Caco-2 (cell line): ENCODE measurements around the gene DBF4B. TPM values are rescaled to one million over a fixed set of nuclear protein-coding genes. Genes with fewer than 3 reads are reported as not detected.

Experiments
- BruUV-seq: library from RNA; stranded (reverse); fragments of 400-500 nt; replicated peaks from 2 replicates; lab custom pipeline; 2021; lab: Mats Ljungman, UMichigan
- CTCF ChIA-PET: fragments of 300-600 bp; sonication (Branson Sonifier 250); formaldehyde crosslinking; loops from one replicate; lab custom pipeline; 2022; ENCODE audit warnings: antibody characterized with exemption; lab: Charles Lee
- POLR2A ChIA-PET: fragments of 300-600 bp; sonication (Branson Sonifier 250); formaldehyde crosslinking; loops from one replicate; lab custom pipeline; 2022; ENCODE audit warnings: antibody characterized with exemption; lab: Charles Lee
- DNase-seq, 2 experiments: peaks; one replicate each; pipeline versions ENCODE4 v3.0.0 to v3.0.0-alpha.2; 2020 to 2022
- H3K27me3 ChIP-seq: replicated peaks from 2 replicates; pipeline ENCODE4 v1.6.0; 2011; ENCODE audit warnings: low read length; ENCODE audit not compliant: control insufficient read depth, insufficient read depth
- H3K36me3 ChIP-seq: 2 replicates; pipeline ENCODE4 v1.5.1; 2011; ENCODE audit warnings: low read length; ENCODE audit not compliant: control insufficient read depth, insufficient read depth
- H3K4me1 ChIP-seq: fragments of 250-450 bp; sonication (Bioruptor Pico); 2 replicates; pipeline ENCODE4 v1.5.1; 2020; ENCODE audit warnings: mild to moderate bottlenecking
- H3K4me3 ChIP-seq: 2 replicates; pipeline ENCODE4 v1.5.1; 2011; ENCODE audit warnings: low read depth, mild to moderate bottlenecking, control low read depth, low read length
- H3K9me3 ChIP-seq: fragments of 250-450 bp; sonication (Bioruptor Pico); 2 replicates; pipeline ENCODE4 v1.5.1; 2020; ENCODE audit warnings: mild to moderate bottlenecking, moderate library complexity
- H3K27ac Mint-ChIP-seq: one replicate; pipeline ENCODE4 v1.8.0; 2022; ENCODE audit warnings: mixed read lengths; ENCODE audit not compliant: unreplicated experiment
- H3K27me3 Mint-ChIP-seq: one replicate; pipeline ENCODE4 v1.8.0; 2022; ENCODE audit warnings: mixed read lengths; ENCODE audit not compliant: insufficient read depth, unreplicated experiment
- H3K36me3 Mint-ChIP-seq: one replicate; pipeline ENCODE4 v1.8.0; 2022; ENCODE audit warnings: mild to moderate bottlenecking, mixed read lengths; ENCODE audit not compliant: insufficient read depth, unreplicated experiment
- H3K4me1 Mint-ChIP-seq: one replicate; pipeline ENCODE4 v1.8.0; 2022; ENCODE audit warnings: low read depth, mixed read lengths; ENCODE audit not compliant: unreplicated experiment
- H3K4me3 Mint-ChIP-seq: one replicate; pipeline ENCODE4 v1.8.0; 2022; ENCODE audit warnings: mild to moderate bottlenecking, moderate library complexity, mixed read lengths; ENCODE audit not compliant: unreplicated experiment
- H3K9me3 Mint-ChIP-seq: one replicate; pipeline ENCODE4 v1.8.0; 2022; ENCODE audit warnings: mixed read lengths; ENCODE audit not compliant: unreplicated experiment
- intact Hi-C: fragments of 100-400 bp; cut with micrococcal nuclease; formaldehyde crosslinking; loops from one replicate; pipeline ENCODE4 v1.10.0; 2022; ENCODE audit not compliant: unreplicated experiment
- total RNA-seq: library from RNA; stranded (reverse); gene quantifications from 2 replicates; pipeline ENCODE4 v1.2.3, GENCODE V29; 2022
- TF ChIP-seq, protein P1 (sequence below), 2 experiments: fragments of 200-600 bp in 1 of 2; IDR thresholded peaks; 1 replicate in 1 of 2; 2 replicates in 1 of 2; pipeline versions ENCODE4 v1.5.1 to v1.8.0; 2011 to 2022; ENCODE audit warnings: antibody characterized with exemption in 1 of 2, control low read depth in 1 of 2, inconsistent platforms in 1 of 2, low read depth in 1 of 2, low read length in 1 of 2, mild to moderate bottlenecking in 1 of 2, moderate library complexity in 1 of 2; ENCODE audit not compliant: insufficient read depth in 1 of 2, severe bottlenecking in 1 of 2, unreplicated experiment in 1 of 2

The DBF4B gene
- total RNA-seq, 1 experiment from 2014 or later = 34.2 TPM

DNA sequence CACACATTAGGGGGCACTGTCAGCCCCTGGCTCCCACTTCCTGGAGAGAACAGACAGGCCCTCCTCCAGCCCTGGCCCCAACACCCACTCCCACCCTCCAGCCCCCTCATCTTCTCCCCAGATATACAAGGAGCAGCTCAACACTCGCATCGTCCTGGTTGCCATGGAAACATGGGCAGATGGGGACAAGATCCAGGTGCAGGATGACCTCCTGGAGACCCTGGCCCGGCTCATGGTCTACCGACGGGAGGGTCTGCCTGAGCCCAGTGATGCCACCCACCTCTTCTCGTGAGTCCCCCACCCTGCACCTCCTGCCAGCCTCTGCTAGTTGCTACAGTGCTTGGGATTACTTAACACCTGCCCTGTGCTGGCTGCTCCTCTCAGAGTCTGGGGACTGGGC lies 64.7 kb downstream of the DBF4B start:
- Mint-ChIP-seq H3K27me3 (peaks cover 3% of the 10 kb centered on the region), H3K36me3 (no peaks in the 10 kb centered on the region), H3K4me1 (no peaks in the 10 kb centered on the region), H3K4me3 (no peak overlapping the region), H3K27ac (no peak overlapping the region), H3K9me3 (no peaks in the 10 kb centered on the region)
- Histone ChIP-seq H3K27me3 (no peaks in the 10 kb centered on the region), H3K4me1 (peaks cover 10% of the 10 kb centered on the region; the same call in 1 of the 2 replicates), H3K9me3 (no peaks in the 10 kb centered on the region), H3K4me3 (no peak overlapping the region), H3K36me3 (no peaks in the 10 kb centered on the region)
- CTCF ChIA-PET = interaction anchor here (1.0 to 1.6 kb wide), 3 partner anchors 9 to 105 kb away, joined by 3 to 12 read pairs (median 5); no protein-coding TSS in a partner anchor
- POLR2A ChIA-PET = no interaction called here
- intact Hi-C loops = loop anchor here (10.0 kb wide), 1 partner anchor 362 kb away; the partner anchor contains the start of genes ACBD4 and PLCD3
- no peak for DNase-seq
- TF ChIP-seq, protein P1, sequence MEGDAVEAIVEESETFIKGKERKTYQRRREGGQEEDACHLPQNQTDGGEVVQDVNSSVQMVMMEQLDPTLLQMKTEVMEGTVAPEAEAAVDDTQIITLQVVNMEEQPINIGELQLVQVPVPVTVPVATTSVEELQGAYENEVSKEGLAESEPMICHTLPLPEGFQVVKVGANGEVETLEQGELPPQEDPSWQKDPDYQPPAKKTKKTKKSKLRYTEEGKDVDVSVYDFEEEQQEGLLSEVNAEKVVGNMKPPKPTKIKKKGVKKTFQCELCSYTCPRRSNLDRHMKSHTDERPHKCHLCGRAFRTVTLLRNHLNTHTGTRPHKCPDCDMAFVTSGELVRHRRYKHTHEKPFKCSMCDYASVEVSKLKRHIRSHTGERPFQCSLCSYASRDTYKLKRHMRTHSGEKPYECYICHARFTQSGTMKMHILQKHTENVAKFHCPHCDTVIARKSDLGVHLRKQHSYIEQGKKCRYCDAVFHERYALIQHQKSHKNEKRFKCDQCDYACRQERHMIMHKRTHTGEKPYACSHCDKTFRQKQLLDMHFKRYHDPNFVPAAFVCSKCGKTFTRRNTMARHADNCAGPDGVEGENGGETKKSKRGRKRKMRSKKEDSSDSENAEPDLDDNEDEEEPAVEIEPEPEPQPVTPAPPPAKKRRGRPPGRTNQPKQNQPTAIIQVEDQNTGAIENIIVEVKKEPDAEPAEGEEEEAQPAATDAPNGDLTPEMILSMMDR (IDR thresholded peaks at IDR 0.05; ENCODE audit: insufficient read depth in 1 of 2, low read depth in 1 of 2, low read length in 1 of 2, severe bottlenecking in 1 of 2, unreplicated experiment in 1 of 2) = no peak
- BruUV-seq = no TSS peak

DNA sequence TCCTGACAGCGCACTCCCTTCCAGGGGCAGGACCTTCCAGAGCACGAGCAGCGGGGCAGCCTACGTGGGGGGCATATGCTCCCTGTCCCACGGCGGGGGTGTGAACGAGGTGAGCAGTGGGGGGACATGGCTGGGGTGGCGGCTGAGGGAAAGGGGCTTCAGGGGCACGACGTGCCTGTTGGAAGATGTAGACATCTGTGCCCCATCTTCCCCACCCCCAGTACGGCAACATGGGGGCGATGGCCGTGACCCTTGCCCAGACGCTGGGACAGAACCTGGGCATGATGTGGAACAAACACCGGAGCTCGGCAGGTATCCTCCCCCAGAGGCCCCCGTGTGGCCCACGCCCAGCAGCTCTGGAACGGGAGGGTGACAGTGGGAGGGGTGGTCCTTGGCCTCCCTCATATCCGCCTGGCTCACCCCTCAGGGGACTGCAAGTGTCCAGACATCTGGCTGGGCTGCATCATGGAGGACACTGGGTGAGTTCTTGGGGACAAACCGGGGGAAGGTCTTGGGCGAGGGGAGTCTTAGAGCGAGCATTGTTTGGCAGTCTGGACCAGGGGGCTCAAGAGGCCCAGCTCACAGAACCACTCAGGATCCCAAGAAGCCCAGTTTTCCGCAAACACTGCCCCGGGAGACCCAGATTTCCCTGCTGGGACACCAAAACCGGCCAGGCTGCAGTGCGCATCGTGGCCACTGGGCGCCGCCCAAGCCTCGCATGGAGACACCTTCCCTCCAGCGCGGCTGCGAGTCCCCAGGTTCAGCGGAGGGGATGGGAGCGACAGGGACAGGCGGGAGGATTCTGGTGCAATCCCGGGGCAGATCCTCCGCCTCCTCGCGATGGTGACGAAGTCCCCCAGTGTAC lies 66.0 kb downstream of the DBF4B start:
- CTCF ChIA-PET = interaction anchor here (1.4 to 1.7 kb wide), 3 partner anchors 9 to 104 kb away, joined by 4 to 10 read pairs (median 5); partner anchors contain the start of gene ADAM11
- POLR2A ChIA-PET = interaction anchor here (0.5 kb wide), 1 partner anchor 357 kb away, joined by 3 read pairs; no protein-coding TSS in a partner anchor

More for the DNA sequence above, 66.0 kb downstream of the DBF4B start:
- no peaks in the 10 kb centered on the region for H3K36me3 Mint-ChIP-seq
- H3K27me3 Mint-ChIP-seq = peaks cover 3% of the 10 kb centered on the region
- H3K27ac Mint-ChIP-seq = peak overlapping the region; percentile 88
- Histone ChIP-seq H3K9me3 (no peaks in the 10 kb centered on the region), H3K4me1 (peaks cover 17% of the 10 kb centered on the region; the same call in 1 of the 2 replicates), H3K4me3 (peak overlapping the region; percentile 84), H3K36me3 (no peaks in the 10 kb centered on the region), H3K27me3 (no peaks in the 10 kb centered on the region)
- intact Hi-C loops = loop anchor here (1.0 to 10.0 kb wide), 5 partner anchors 55 to 360 kb away; partner anchors contain the start of genes ACBD4 and PLCD3
- TF ChIP-seq, protein P1 (IDR thresholded peaks at IDR 0.05; ENCODE audit: insufficient read depth in 1 of 2, low read depth in 1 of 2, low read length in 1 of 2, severe bottlenecking in 1 of 2, unreplicated experiment in 1 of 2) = peak; percentile 98
- H3K9me3 Mint-ChIP-seq = no peaks in the 10 kb centered on the region
- H3K4me1 Mint-ChIP-seq = no peaks in the 10 kb centered on the region
- DNase-seq = peak; percentile 92 to 96
- no TSS peak for BruUV-seq
- peak overlapping the region; percentile 83 for H3K4me3 Mint-ChIP-seq
